Measurements from ENCODE around the gene MFRP. TPM values are rescaled to one million over a fixed set of nuclear protein-coding genes. Genes with fewer than 3 reads are reported as not detected.

MFRP gene
- polyA plus RNA-seq, 1 of the 3 experiments (the other 2 are of a cell fraction) = not detected

- CTCF ChIA-PET = interaction anchor here (1.0 to 11.0 kb wide), 8 partner anchors 10 to 145 kb away, joined by 3 to 85 read pairs (median 4); partner anchors contain the start of genes CBL and USP2
- Histone ChIP-seq H3K4me3 (ENCODE audit: low read depth in 2 of 2, low read length in 1 of 2) (no peak overlapping the region), H3F3A (replicated peaks; ENCODE audit: insufficient read depth) (no peaks in the 10 kb centered on the region), H3K9me2 (no peaks in the 10 kb centered on the region), H3K9me3 (no peaks in the 10 kb centered on the region), H3K27me3 (ENCODE audit: insufficient read depth) (no peaks in the 10 kb centered on the region; the same call in 1 of the 2 replicates), H3K9ac (no peak overlapping the region), H3K4me2 (no peak overlapping the region), H3K4me1 (ENCODE audit: control insufficient read depth in 1 of 2, insufficient read depth in 2 of 2, low read depth in 1 of 2, low read length in 1 of 2) (peaks cover 0 to 18% of the 10 kb centered on the region in 2 experiments; a peak in 1 of 4 replicates), H2AFZ (ENCODE audit: low read depth) (no peak overlapping the region), H3K36me3 (replicated peaks in 1 of 2; ENCODE audit: control insufficient read depth in 1 of 2, insufficient read depth in 2 of 2, low read length in 1 of 2) (no peaks in the 10 kb centered on the region), H3K79me2 (ENCODE audit: insufficient read depth) (no peaks in the 10 kb centered on the region), H3K27ac (ENCODE audit: low read depth in 2 of 2, low read length in 1 of 2) (no peak overlapping the region), H4K20me1 (ENCODE audit: insufficient read depth) (no peaks in the 10 kb centered on the region)
- POLR2A ChIA-PET = no interaction called here
- no peak for DNase-seq
- WGBS (ENCODE audit: low lambda C conversion rate) = 79% methylated on average over 5 of the region's 6 CpGs
- TF ChIP-seq CHD2 (IDR thresholded peaks at IDR 0.05; ENCODE audit: low read length, partially characterized antibody) = no peak
- TF ChIP-seq NRF1 (IDR thresholded peaks at IDR 0.05; ENCODE audit: low read depth, low read length) = no peak
- TF ChIP-seq RFX5 (IDR thresholded peaks at IDR 0.05; ENCODE audit: low read length) = no peak
- TF ChIP-seq MAX (IDR thresholded peaks at IDR 0.05; ENCODE audit: low read depth) = no peak
- no peak for TF ChIP-seq TAF1 (IDR thresholded peaks at IDR 0.05; ENCODE audit: borderline replicate concordance, low read depth, low read length)
- no peak for TF ChIP-seq MEF2A (IDR thresholded peaks at IDR 0.05; ENCODE audit: borderline replicate concordance, low read depth)
- TF ChIP-seq FOXM1 (IDR thresholded peaks at IDR 0.05; ENCODE audit: low read depth) = no peak
- no peak for TF ChIP-seq SMC3 (IDR thresholded peaks at IDR 0.05; ENCODE audit: low read depth, low read length)
- TF ChIP-seq MXI1 (IDR thresholded peaks at IDR 0.05; ENCODE audit: low read depth, low read length) = no peak
- no peak for TF ChIP-seq ZBTB33 (IDR thresholded peaks at IDR 0.05; ENCODE audit: borderline replicate concordance, low read depth)
- no peak for TF ChIP-seq RAD21 (IDR thresholded peaks at IDR 0.05; ENCODE audit: low read length)
Measured at GRCh38 chr11:119350302-119350701, 3.8 kb upstream of the MFRP start.

GRCh38 chr11:119347940-119348605, 1.6 kb upstream of the MFRP start:
- H3K9me3 ChIP-seq = no peaks in the 10 kb centered on the region
- ChIA-PET POLR2A (interaction anchor here (1.5 kb wide), 1 partner anchor 10 kb away, joined by 8 read pairs; no protein-coding TSS in a partner anchor), CTCF (interaction anchor here (1.6 to 11.0 kb wide), 5 partner anchors 9 to 133 kb away, joined by 3 to 90 read pairs (median 42); no protein-coding TSS in a partner anchor)
- no peaks in the 10 kb centered on the region for H3K36me3 ChIP-seq (replicated peaks in 1 of 2; ENCODE audit: control insufficient read depth in 1 of 2, insufficient read depth in 2 of 2, low read length in 1 of 2)
- no peak overlapping the region for H3K9ac ChIP-seq
- no peaks in the 10 kb centered on the region for H3F3A ChIP-seq (replicated peaks; ENCODE audit: insufficient read depth)
- no peak for DNase-seq
- H3K4me1 ChIP-seq (ENCODE audit: control insufficient read depth in 1 of 2, insufficient read depth in 2 of 2, low read depth in 1 of 2, low read length in 1 of 2) = peaks cover 0 to 13% of the 10 kb centered on the region in 2 experiments; a peak in 1 of 4 replicates
- H3K79me2 ChIP-seq (ENCODE audit: insufficient read depth) = no peaks in the 10 kb centered on the region
- H2AFZ ChIP-seq (ENCODE audit: low read depth) = no peak overlapping the region
- 82% methylated on average over 10 of the region's 16 CpGs for WGBS (ENCODE audit: low lambda C conversion rate)
- no peaks in the 10 kb centered on the region; the same call in 1 of the 2 replicates for H3K27me3 ChIP-seq (ENCODE audit: insufficient read depth)
- H3K4me2 ChIP-seq = no peak overlapping the region
- H3K27ac ChIP-seq (ENCODE audit: low read depth in 2 of 2, low read length in 1 of 2) = no peak overlapping the region
- no peak overlapping the region for H3K4me3 ChIP-seq (ENCODE audit: low read depth in 2 of 2, low read length in 1 of 2)
- H4K20me1 ChIP-seq (ENCODE audit: insufficient read depth) = no peaks in the 10 kb centered on the region
- H3K9me2 ChIP-seq = no peaks in the 10 kb centered on the region
- TF ChIP-seq RXRA (IDR thresholded peaks at IDR 0.05; ENCODE audit: borderline replicate concordance, low read depth) (no peak), MEF2A (IDR thresholded peaks at IDR 0.05; ENCODE audit: borderline replicate concordance, low read depth) (no peak), IRF3 (IDR thresholded peaks at IDR 0.05; ENCODE audit: low read depth, low read length) (no peak), FOXJ3 (CRISPR knock-in tag; IDR thresholded peaks at IDR 0.05) (no peak), USF2 (IDR thresholded peaks at IDR 0.05; ENCODE audit: borderline replicate concordance, low read depth, low read length) (no peak), SIN3A (IDR thresholded peaks at IDR 0.05; ENCODE audit: borderline replicate concordance, low read depth, low read length) (no peak), POLR2AphosphoS5 (IDR thresholded peaks at IDR 0.05; ENCODE audit: low read depth, low read length) (no peak), CTCF (IDR thresholded peaks at IDR 0.05) (no peak), TCF12 (IDR thresholded peaks at IDR 0.05) (no peak), EZH2phosphoT487 (IDR thresholded peaks at IDR 0.05; ENCODE audit: borderline replicate concordance, low read depth) (no peak)
